GM12878 (cell line): ENCODE data around the gene MDK. TPM values are rescaled to one million over a fixed set of nuclear protein-coding genes. Genes with fewer than 3 reads are reported as not detected.

Experiments used
- ATAC-seq: fragments of 200-7000 bp; cut with Tn5 transposase; 3 replicates; pipeline ENCODE4 v1.9.1; 2020; ENCODE audit warnings: mild to moderate bottlenecking, moderate library complexity
- BruUV-seq: library from RNA; stranded (reverse); fragments of 400-500 nt; replicated peaks from 2 replicates; lab custom pipeline; 2021; lab: Mats Ljungman, UMichigan
- CTCF ChIA-PET: fragments of 300-600 bp; sonication (Branson Sonifier 250); formaldehyde crosslinking; extraction: SDS; loops from one replicate; lab custom pipeline; 2021; ENCODE audit warnings: inconsistent platforms; lab: Yijun Ruan, JAX
- POLR2A ChIA-PET: fragments of 350-600 bp; formaldehyde crosslinking; extraction: SDS; loops from one replicate; lab custom pipeline; 2021; ENCODE audit warnings: inconsistent platforms; lab: Charles Lee
- RAD21 ChIA-PET: fragments of 300-600 bp; sonication (Branson Sonifier 250); formaldehyde crosslinking; loops from one replicate; lab custom pipeline; 2023; ENCODE audit warnings: antibody characterized with exemption; ENCODE audit not compliant: unreplicated experiment; lab: Charles Lee
- SMC1A ChIA-PET: fragments of 300-600 bp; sonication (Branson Sonifier 250); formaldehyde crosslinking; loops from one replicate; lab custom pipeline; 2023; ENCODE audit not compliant: unreplicated experiment, uncharacterized antibody; lab: Charles Lee
- DNase-seq: peaks from one replicate; pipeline ENCODE4 v3.0.0-alpha.2; 2011; ENCODE audit warnings: low read depth, low spot score
- FAIRE-seq: peaks from 3 replicates; lab custom pipeline; 2011; peaks lifted over from hg19 to GRCh38; lab: Jason Lieb, UNC
- H2AFZ ChIP-seq: 2 replicates; pipeline ENCODE4 v1.6.0; 2011; ENCODE audit warnings: low read depth, low read length, control low read depth; ENCODE audit not compliant: control insufficient read depth
- H3K27ac ChIP-seq: 2 replicates; pipeline ENCODE4 v1.5.1; 2011; ENCODE audit warnings: control low read depth; ENCODE audit not compliant: control insufficient read depth, insufficient read depth
- H3K27me3 ChIP-seq, 2 experiments: replicated peaks in 1 of 2; 2 replicates each; pipeline versions ENCODE4 v1.6.0 to v1.6.1; 2011; ENCODE audit warnings: low read length in 1 of 2; ENCODE audit not compliant: control insufficient read depth in 2 of 2, insufficient read depth in 2 of 2
- H3K36me3 ChIP-seq, 2 experiments: 2 replicates each; pipeline ENCODE4 v1.5.1; 2011; ENCODE audit warnings: low read length in 1 of 2; ENCODE audit not compliant: control insufficient read depth in 2 of 2, insufficient read depth in 2 of 2
- H3K4me1 ChIP-seq: 2 replicates; pipeline ENCODE4 v1.6.1; 2011; ENCODE audit warnings: mild to moderate bottlenecking, low read length, moderate library complexity, mixed read lengths; ENCODE audit not compliant: control insufficient read depth, insufficient read depth
- H3K4me2 ChIP-seq: 2 replicates; pipeline ENCODE4 v1.6.0; 2011; ENCODE audit warnings: control low read depth; ENCODE audit not compliant: control insufficient read depth, insufficient read depth
- H3K4me3 ChIP-seq: fragments of 200-600 bp; sonication (generic); 2 replicates; pipeline ENCODE4 v1.5.1; 2016
- H3K79me2 ChIP-seq: 2 replicates; pipeline ENCODE4 v1.6.0; 2011; ENCODE audit warnings: low read length; ENCODE audit not compliant: control insufficient read depth, insufficient read depth
- H3K9ac ChIP-seq: 2 replicates; pipeline ENCODE4 v1.8.0; 2011; ENCODE audit warnings: low read length, control low read depth, mixed read lengths; ENCODE audit not compliant: control insufficient read depth, insufficient read depth
- H3K9me3 ChIP-seq: replicated peaks from 3 replicates; pipeline ENCODE4 v1.5.1; 2011; ENCODE audit warnings: mild to moderate bottlenecking, low read length; ENCODE audit not compliant: control insufficient read depth, insufficient read depth
- H4K20me1 ChIP-seq: 2 replicates; pipeline ENCODE4 v1.6.0; 2011; ENCODE audit not compliant: control insufficient read depth, insufficient read depth
- CBFB ChIP-seq: IDR thresholded peaks from 2 replicates; pipeline ENCODE4 v1.6.1; 2016; ENCODE audit warnings: antibody characterized with exemption, low read depth
- ESRRA ChIP-seq: IDR thresholded peaks from 2 replicates; pipeline ENCODE4 v1.6.1; 2012; ENCODE audit warnings: mild to moderate bottlenecking, low read length, improper control_type of control experiment
- NRF1 ChIP-seq: conservative IDR thresholded peaks from 2 replicates; pipeline ENCODE4 v1.6.1; 2011; ENCODE audit warnings: mild to moderate bottlenecking, low read depth, low read length, improper control_type of control experiment
- RAD21 ChIP-seq: IDR thresholded peaks from 2 replicates; pipeline ENCODE4 v1.6.1; 2011; ENCODE audit warnings: mild to moderate bottlenecking, low read depth, low read length, moderate library complexity; ENCODE audit not compliant: insufficient read depth
- TBL1XR1 ChIP-seq: IDR thresholded peaks from 2 replicates; pipeline ENCODE4 v1.6.1; 2012; ENCODE audit warnings: low read depth, low read length, improper control_type of control experiment
- TCF12 ChIP-seq: IDR thresholded peaks from 2 replicates; pipeline ENCODE4 v1.6.1; 2011; ENCODE audit warnings: low read depth, mild to moderate bottlenecking, low read length
- ZNF622 ChIP-seq: fragments of 450-650 bp; IDR thresholded peaks from 2 replicates; pipeline ENCODE4 v1.6.1; 2017; ENCODE audit warnings: mild to moderate bottlenecking, inconsistent platforms
- WGBS: methylation state at CpG from one replicate; pipeline ENCODE4 v1.1.6; 2016; ENCODE audit warnings: low lambda C conversion rate; ENCODE audit not compliant: insufficient replicate concordance, insufficient coverage; ENCODE audit errors: missing lambda C conversion rate; 5-methylcytosine and 5-hydroxymethylcytosine counted together
- in situ Hi-C: fragments of 300-500 bp; cut with MboI; formaldehyde crosslinking; loops from 9 replicates; pipeline ENCODE4 v1.14.3; 2018; ENCODE audit warnings: mixed read lengths
- intact Hi-C: fragments of 100-400 bp; cut with micrococcal nuclease; formaldehyde crosslinking; loops from one replicate; pipeline ENCODE4 v1.14.2; 2022; ENCODE audit not compliant: unreplicated experiment
- polyA plus RNA-seq, 11 experiments: library from polyadenylated mRNA; depleted of rRNA in 4 of 11; unstranded in 6 of 11; stranded (reverse) in 5 of 11; fragments of >200 nt; fragmentation: Nextera tagmentation in 4 of 11; fragmentation: Illumina TruSeq in 1 of 11; extraction: Ambion mirVana in 4 of 11; extraction: Trizol in 1 of 11; gene quantifications; 1 replicate in 1 of 11; 2 replicates in 10 of 11; pipeline versions ENCODE4 v1.2.1 to v1.2.3, GENCODE V29; 2011 to 2016; ENCODE audit warnings: inconsistent platforms in 2 of 11, missing spikeins in 2 of 11, low read depth in 1 of 11
- total RNA-seq, 4 experiments: library from RNA; depleted of rRNA in 3 of 4; stranded (reverse); fragments of >200 nt in 3 of 4; fragmentation: Illumina TruSeq in 1 of 4; extraction: Trizol in 1 of 4; gene quantifications; 2 replicates each; pipeline versions ENCODE4 v1.2.1 to v1.2.3, GENCODE V29; 2013 to 2021
- TF ChIP-seq, protein P1 (sequence below): fragments of 450-650 bp; IDR thresholded peaks from 2 replicates; pipeline ENCODE4 v1.6.1; 2016; ENCODE audit warnings: mild to moderate bottlenecking

MDK gene
- total and polyA plus RNA-seq, 10 of the 15 experiments (the other 5 are each of a cell fraction or from before 2014, with no cell fraction given): 0.77 to 17.8 (median 9.9) TPM

- TF ChIP-seq, protein P1, sequence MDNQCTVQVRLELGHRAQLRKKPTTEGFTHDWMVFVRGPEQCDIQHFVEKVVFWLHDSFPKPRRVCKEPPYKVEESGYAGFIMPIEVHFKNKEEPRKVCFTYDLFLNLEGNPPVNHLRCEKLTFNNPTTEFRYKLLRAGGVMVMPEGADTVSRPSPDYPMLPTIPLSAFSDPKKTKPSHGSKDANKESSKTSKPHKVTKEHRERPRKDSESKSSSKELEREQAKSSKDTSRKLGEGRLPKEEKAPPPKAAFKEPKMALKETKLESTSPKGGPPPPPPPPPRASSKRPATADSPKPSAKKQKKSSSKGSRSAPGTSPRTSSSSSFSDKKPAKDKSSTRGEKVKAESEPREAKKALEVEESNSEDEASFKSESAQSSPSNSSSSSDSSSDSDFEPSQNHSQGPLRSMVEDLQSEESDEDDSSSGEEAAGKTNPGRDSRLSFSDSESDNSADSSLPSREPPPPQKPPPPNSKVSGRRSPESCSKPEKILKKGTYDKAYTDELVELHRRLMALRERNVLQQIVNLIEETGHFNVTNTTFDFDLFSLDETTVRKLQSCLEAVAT: no peak
- TF ChIP-seq ZNF622: no peak
- TF ChIP-seq, all 136 proteins: peak for 0
Observed at GRCh38 chr11:46385169-46386004, 3.9 kb downstream of the MDK start (continued).

- no peaks in the 10 kb centered on the region for H3K36me3 ChIP-seq
- TF ChIP-seq CBFB (no peak), RAD21 (no peak), ESRRA (no peak), TBL1XR1 (no peak), NRF1 (no peak), TCF12 (no peak)
- TF ChIP-seq, all 136 proteins: peak for 0
- intact Hi-C loops: no loop called here
- peaks cover 16 to 28% of the 10 kb centered on the region in 2 experiments for H3K27me3 ChIP-seq
- DNase-seq: no peak
- in situ Hi-C loops: no loop called here
- BruUV-seq: no TSS peak
- H4K20me1 ChIP-seq: no peaks in the 10 kb centered on the region
- no peaks in the 10 kb centered on the region for H3K9me3 ChIP-seq
- H3K27ac ChIP-seq: no peak overlapping the region
- RAD21 ChIA-PET: no interaction called here
- H3K4me2 ChIP-seq: no peak overlapping the region
- ATAC-seq: no peak
- no peak overlapping the region for H3K4me3 ChIP-seq
- CTCF ChIA-PET: no interaction called here
- H3K9ac ChIP-seq: no peak overlapping the region
- H3K79me2 ChIP-seq: no peaks in the 10 kb centered on the region
- peaks cover 11% of the 10 kb centered on the region for H3K4me1 ChIP-seq
- FAIRE-seq: no peak
- 76% methylated on average over 21 of the region's 25 CpGs for WGBS
- H2AFZ ChIP-seq: no peak overlapping the region
- SMC1A ChIA-PET: no interaction called here
- POLR2A ChIA-PET: no interaction called here
Observed at GRCh38 chr11:46386005-46386578, 4.6 kb downstream of the MDK start.
